DOHH2 (cell line): ENCODE results near the gene PCP4.

Source experiments
- H3F3A ChIP-seq: fragments of 200-600 bp; sonication (generic), shearing (Covaris generic); 2 replicates; pipeline ENCODE4 v1.6.0; 2016; ENCODE audit warnings: antibody characterized with exemption, mild to moderate bottlenecking; ENCODE audit not compliant: control insufficient read depth, insufficient read depth
- H3K27ac ChIP-seq: fragments of 200-600 bp; sonication (generic); 2 replicates; pipeline ENCODE4 v1.5.1; 2014; ENCODE audit warnings: low read depth, mild to moderate bottlenecking, low read length, moderate library complexity
- H3K27me3 ChIP-seq: fragments of 200-600 bp; sonication (generic); 2 replicates; pipeline ENCODE4 v1.6.1; 2014; ENCODE audit warnings: mild to moderate bottlenecking, low read length, mixed read lengths; ENCODE audit not compliant: control insufficient read depth
- H3K36me3 ChIP-seq: fragments of 200-600 bp; sonication (generic); 2 replicates; pipeline ENCODE4 v1.6.1; 2014; ENCODE audit warnings: mild to moderate bottlenecking, low read length, moderate library complexity, mixed read lengths; ENCODE audit not compliant: control insufficient read depth
- H3K4me1 ChIP-seq: fragments of 200-600 bp; sonication (generic); 2 replicates; pipeline ENCODE4 v1.6.1; 2014; ENCODE audit warnings: mild to moderate bottlenecking, low read length, mixed read lengths; ENCODE audit not compliant: control insufficient read depth
- H3K4me2 ChIP-seq: fragments of 200-600 bp; sonication (generic); 2 replicates; pipeline ENCODE4 v1.6.0; 2014; ENCODE audit warnings: mild to moderate bottlenecking, low read length, moderate library complexity
- H3K4me3 ChIP-seq: fragments of 200-600 bp; sonication (generic); 2 replicates; pipeline ENCODE4 v1.5.1; 2014; ENCODE audit warnings: mild to moderate bottlenecking, low read length, mixed read lengths
- H3K79me2 ChIP-seq: fragments of 200-600 bp; sonication (generic); 2 replicates; pipeline ENCODE4 v1.6.1; 2014; ENCODE audit warnings: mild to moderate bottlenecking, low read length, mixed read lengths; ENCODE audit not compliant: control insufficient read depth
- H3K9me2 ChIP-seq: fragments of 200-600 bp; sonication (generic); replicated peaks from 2 replicates; pipeline ENCODE4 v1.6.1; 2014; ENCODE audit warnings: mild to moderate bottlenecking, low read length, mixed read lengths; ENCODE audit not compliant: control insufficient read depth
- H3K9me3 ChIP-seq: fragments of 200-600 bp; sonication (generic); 2 replicates; pipeline ENCODE4 v1.6.1; 2014; ENCODE audit warnings: antibody characterized with exemption, low read length, mixed read lengths; ENCODE audit not compliant: control insufficient read depth, insufficient read depth
- H4K20me1 ChIP-seq: fragments of 200-600 bp; sonication (generic); 2 replicates; pipeline ENCODE4 v1.6.0; 2014; ENCODE audit warnings: low read depth, mild to moderate bottlenecking, antibody characterized with exemption, low read length, moderate library complexity; ENCODE audit not compliant: control insufficient read depth, insufficient read depth
- EZH2phosphoT487 ChIP-seq: fragments of 200-600 bp; sonication (generic); IDR thresholded peaks from 2 replicates; pipeline ENCODE4 v1.6.1; 2017; ENCODE audit warnings: borderline replicate concordance, mild to moderate bottlenecking, antibody characterized with exemption, low read length, moderate library complexity, mixed read lengths
- TF ChIP-seq, protein P1 (sequence below): fragments of 200-600 bp; sonication (generic); IDR thresholded peaks from one replicate; pipeline ENCODE4 v1.5.1; 2014; ENCODE audit warnings: antibody characterized with exemption, mild to moderate bottlenecking, low read depth, low read length; ENCODE audit not compliant: poor library complexity, severe bottlenecking

The PCP4 gene

DNA sequence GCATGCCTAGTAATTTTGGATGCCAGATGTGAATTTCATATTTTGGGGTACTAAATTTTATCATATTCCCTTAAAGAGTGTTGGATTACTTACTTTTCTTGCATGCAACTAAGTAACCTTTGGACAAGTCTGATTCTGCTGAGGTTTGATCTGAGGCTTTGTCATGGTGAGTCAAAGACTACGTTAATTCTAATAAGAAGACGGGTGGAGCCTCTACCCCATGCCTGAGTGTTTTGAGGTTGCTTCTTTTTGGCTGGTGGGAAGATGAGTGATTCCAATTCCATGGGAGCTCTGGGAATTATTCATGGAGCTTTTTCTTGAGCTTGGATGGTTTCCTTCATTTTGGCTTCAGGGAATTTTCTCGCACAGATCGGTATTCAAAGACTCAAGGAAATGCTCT lies 11.6 kb upstream of the PCP4 start:
- no peaks in the 10 kb centered on the region for H3K9me3 ChIP-seq
- no peaks in the 10 kb centered on the region for H3K79me2 ChIP-seq
- H3K4me2 ChIP-seq = no peak overlapping the region
- no peaks in the 10 kb centered on the region for H3K9me2 ChIP-seq
- no peaks in the 10 kb centered on the region for H3K36me3 ChIP-seq
- TF ChIP-seq, protein P1, sequence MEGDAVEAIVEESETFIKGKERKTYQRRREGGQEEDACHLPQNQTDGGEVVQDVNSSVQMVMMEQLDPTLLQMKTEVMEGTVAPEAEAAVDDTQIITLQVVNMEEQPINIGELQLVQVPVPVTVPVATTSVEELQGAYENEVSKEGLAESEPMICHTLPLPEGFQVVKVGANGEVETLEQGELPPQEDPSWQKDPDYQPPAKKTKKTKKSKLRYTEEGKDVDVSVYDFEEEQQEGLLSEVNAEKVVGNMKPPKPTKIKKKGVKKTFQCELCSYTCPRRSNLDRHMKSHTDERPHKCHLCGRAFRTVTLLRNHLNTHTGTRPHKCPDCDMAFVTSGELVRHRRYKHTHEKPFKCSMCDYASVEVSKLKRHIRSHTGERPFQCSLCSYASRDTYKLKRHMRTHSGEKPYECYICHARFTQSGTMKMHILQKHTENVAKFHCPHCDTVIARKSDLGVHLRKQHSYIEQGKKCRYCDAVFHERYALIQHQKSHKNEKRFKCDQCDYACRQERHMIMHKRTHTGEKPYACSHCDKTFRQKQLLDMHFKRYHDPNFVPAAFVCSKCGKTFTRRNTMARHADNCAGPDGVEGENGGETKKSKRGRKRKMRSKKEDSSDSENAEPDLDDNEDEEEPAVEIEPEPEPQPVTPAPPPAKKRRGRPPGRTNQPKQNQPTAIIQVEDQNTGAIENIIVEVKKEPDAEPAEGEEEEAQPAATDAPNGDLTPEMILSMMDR = no peak
- no peak for TF ChIP-seq EZH2phosphoT487
- no peaks in the 10 kb centered on the region for H3F3A ChIP-seq
- H3K4me1 ChIP-seq = no peaks in the 10 kb centered on the region
- no peaks in the 10 kb centered on the region for H3K27me3 ChIP-seq
- H3K27ac ChIP-seq = no peak overlapping the region
- no peak overlapping the region for H3K4me3 ChIP-seq
- no peaks in the 10 kb centered on the region for H4K20me1 ChIP-seq

DNA sequence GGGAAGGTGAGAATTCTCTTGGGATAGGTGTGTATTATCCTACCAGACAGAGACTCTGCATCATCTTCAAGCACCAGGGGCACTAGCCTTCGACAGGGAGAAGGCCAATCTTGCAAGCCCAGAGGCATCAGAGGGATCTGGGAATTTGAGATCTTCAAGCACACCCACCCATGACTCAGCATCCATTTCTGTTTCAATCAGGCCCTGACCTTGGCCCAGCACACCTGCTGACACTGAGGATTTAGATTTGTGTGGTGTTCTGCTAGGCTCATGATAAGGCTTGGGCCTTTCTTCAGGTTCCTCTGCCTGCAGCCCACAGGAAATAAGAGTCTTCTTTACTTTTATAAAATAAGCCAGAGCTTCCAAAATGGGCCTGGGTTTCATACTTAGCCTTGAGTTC lies 6.6 kb upstream of the PCP4 start:
- H3K4me1 ChIP-seq = no peaks in the 10 kb centered on the region
- no peaks in the 10 kb centered on the region for H3K9me3 ChIP-seq
- H3K36me3 ChIP-seq = no peaks in the 10 kb centered on the region
- no peak overlapping the region for H3K27ac ChIP-seq
- H4K20me1 ChIP-seq = no peaks in the 10 kb centered on the region
- H3K27me3 ChIP-seq = no peaks in the 10 kb centered on the region
- no peak overlapping the region for H3K4me3 ChIP-seq
- H3K79me2 ChIP-seq = no peaks in the 10 kb centered on the region
- no peak overlapping the region for H3K4me2 ChIP-seq
- H3F3A ChIP-seq = no peaks in the 10 kb centered on the region
- H3K9me2 ChIP-seq = no peaks in the 10 kb centered on the region
- TF ChIP-seq, protein P1 = no peak
- no peak for TF ChIP-seq EZH2phosphoT487

DNA sequence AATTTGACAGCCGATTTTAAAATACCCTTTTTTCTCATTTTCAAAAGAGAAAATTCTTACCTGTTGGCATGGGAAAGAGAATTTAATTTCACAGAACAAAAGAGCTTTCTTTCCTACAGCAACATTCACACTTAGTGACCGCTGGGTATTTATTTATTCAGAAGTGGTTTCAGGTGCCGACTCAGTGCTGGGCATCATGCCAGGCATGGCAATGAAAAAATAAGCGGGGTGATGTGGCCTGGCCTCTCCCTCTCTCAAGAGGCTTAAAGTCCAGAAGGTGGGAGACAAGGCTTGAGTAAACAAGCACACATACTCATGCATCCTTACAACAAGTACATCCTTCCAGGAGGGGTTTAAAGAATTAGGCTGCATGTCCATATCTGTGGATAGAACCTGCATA lies 4.1 kb upstream of the PCP4 start:
- Histone ChIP-seq H3K36me3 (no peaks in the 10 kb centered on the region), H3F3A (no peaks in the 10 kb centered on the region), H3K9me2 (no peaks in the 10 kb centered on the region), H3K27ac (no peak overlapping the region), H3K79me2 (no peaks in the 10 kb centered on the region), H3K4me2 (no peak overlapping the region), H3K9me3 (no peaks in the 10 kb centered on the region), H4K20me1 (no peaks in the 10 kb centered on the region), H3K27me3 (no peaks in the 10 kb centered on the region), H3K4me1 (no peaks in the 10 kb centered on the region), H3K4me3 (no peak overlapping the region)
- TF ChIP-seq EZH2phosphoT487 = no peak
- TF ChIP-seq, protein P1 = no peak

DNA sequence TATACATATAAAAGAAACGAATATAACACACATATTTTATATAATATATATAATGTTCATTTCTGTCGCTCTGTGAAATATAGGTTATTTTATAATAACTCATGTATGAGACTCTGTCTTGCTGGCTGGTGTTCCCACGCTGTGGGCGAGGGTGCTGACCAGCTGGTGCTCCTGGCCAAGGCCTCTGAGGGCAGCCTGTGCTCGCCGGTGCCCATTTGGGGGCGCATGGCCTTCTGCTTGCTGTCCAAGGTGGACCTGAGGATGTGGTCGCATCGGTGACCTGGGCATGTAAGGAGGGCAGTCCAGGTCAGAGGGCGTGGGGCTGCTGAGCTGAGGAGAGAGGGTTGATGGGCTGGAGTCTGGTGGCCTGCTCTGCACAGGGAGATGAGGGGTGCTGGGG lies 1.1 kb upstream of the PCP4 start:
- no peaks in the 10 kb centered on the region for H3K79me2 ChIP-seq
- no peaks in the 10 kb centered on the region for H3F3A ChIP-seq
- H3K4me2 ChIP-seq = no peak overlapping the region
- H3K36me3 ChIP-seq = no peaks in the 10 kb centered on the region
- H3K4me3 ChIP-seq = no peak overlapping the region
- no peak for TF ChIP-seq EZH2phosphoT487
- TF ChIP-seq, protein P1 = no peak
- H3K4me1 ChIP-seq = no peaks in the 10 kb centered on the region
- H3K9me3 ChIP-seq = no peaks in the 10 kb centered on the region
- H4K20me1 ChIP-seq = no peaks in the 10 kb centered on the region
- no peaks in the 10 kb centered on the region for H3K9me2 ChIP-seq
- H3K27me3 ChIP-seq = no peaks in the 10 kb centered on the region
- H3K27ac ChIP-seq = no peak overlapping the region
